NCI-H82 treated with DMSO at 0.1 percent for 48 hours (cell line): ENCODE data around the gene DRC3.

Source experiments
- DNase-seq: peaks from one replicate; lab custom pipeline; 2025; ENCODE audit not compliant: unreplicated experiment; lab: John Stamatoyannopoulos, UW

Gene DRC3

GRCh38 chr17:17965152-17965721 lies 7.4 kb upstream of the DRC3 start:
- no peak for DNase-seq

- no peak for DNase-seq
These were observed 6.3 kb upstream of the DRC3 start for GRCh38 chr17:17966399-17966798.

GRCh38 chr17:17970699-17971430 lies 1.8 kb upstream of the DRC3 start:
- DNase-seq = no peak

GRCh38 chr17:17971431-17972125 lies 1.1 kb upstream of the DRC3 start:
- no peak for DNase-seq

GRCh38 chr17:17972952-17973254 lies 241 bp downstream of the DRC3 start:
- DNase-seq = no peak

GRCh38 chr17:17975436-17975835 lies 2.8 kb downstream of the DRC3 start:
- DNase-seq = no peak

GRCh38 chr17:17976931-17977570 lies 4.4 kb downstream of the DRC3 start:
- no peak for DNase-seq

GRCh38 chr17:17978481-17979424 lies 6.1 kb downstream of the DRC3 start:
- no peak for DNase-seq

GRCh38 chr17:17979778-17980177 lies 7.1 kb downstream of the DRC3 start:
- no peak for DNase-seq

GRCh38 chr17:17981330-17981729 lies 8.7 kb downstream of the DRC3 start:
- DNase-seq = no peak

- DNase-seq = no peak
These were observed 10.1 kb downstream of the DRC3 start for GRCh38 chr17:17982801-17983200.

- DNase-seq = no peak
These were observed 10.7 kb downstream of the DRC3 start for GRCh38 chr17:17983376-17983775.

GRCh38 chr17:17983776-17984175 lies 11.1 kb downstream of the DRC3 start:
- DNase-seq = no peak

GRCh38 chr17:17985153-17985552 lies 12.5 kb downstream of the DRC3 start:
- no peak for DNase-seq

GRCh38 chr17:17985555-17985954 lies 12.9 kb downstream of the DRC3 start:
- DNase-seq = no peak

- no peak for DNase-seq
These were observed 14.7 kb downstream of the DRC3 start for GRCh38 chr17:17987187-17987896.

- no peak for DNase-seq
These were observed 15.2 kb downstream of the DRC3 start for GRCh38 chr17:17987901-17988300.

- DNase-seq = no peak
These were observed 15.8 kb downstream of the DRC3 start for GRCh38 chr17:17988427-17988945.

- no peak for DNase-seq
These were observed 16.4 kb downstream of the DRC3 start for GRCh38 chr17:17989081-17989480.

GRCh38 chr17:17989618-17990017 lies 17.0 kb downstream of the DRC3 start:
- DNase-seq = no peak
